ENCODE measurements around the gene ANKRD13A.
"Not testable (repeated sequence)": the region's sequence is repeated elsewhere in the genome, so short reads cannot be mapped to it uniquely, and the experiment has no call there.

- not testable (repeated sequence) for TF ChIP-seq CTCF, POLR2A (IDR thresholded peaks at IDR 0.05)
Measured at GRCh38 chr12:109986236-109986635, 13.0 kb upstream of the ANKRD13A start.
